GM23338 (cell line): ENCODE measurements around the gene CX3CL1. TPM values are rescaled to one million over a fixed set of nuclear protein-coding genes. Genes with fewer than 3 reads are reported as not detected.

Experiments
- ATAC-seq: fragments of 200-7000 bp; cut with Tn5 transposase; 3 replicates; pipeline ENCODE4 v1.9.1; 2020
- DNase-seq: peaks from one replicate; pipeline ENCODE4 v3.0.0-alpha.2; 2015; ENCODE audit warnings: low spot score
- H2AFZ ChIP-seq: fragments of 200-600 bp; sonication (generic); 2 replicates; pipeline ENCODE4 v1.8.0; 2016; ENCODE audit warnings: antibody characterized with exemption, mild to moderate bottlenecking, moderate library complexity
- H3F3A ChIP-seq: fragments of 200-600 bp; sonication (generic); replicated peaks from 2 replicates; pipeline ENCODE4 v1.8.0; 2017; ENCODE audit warnings: antibody characterized with exemption, mixed run types, low read depth
- H3K27ac ChIP-seq: fragments of 200-600 bp; sonication (generic); 2 replicates; pipeline ENCODE4 v1.6.1; 2016; ENCODE audit warnings: low read depth
- H3K27me3 ChIP-seq: fragments of 200-600 bp; sonication (generic); 2 replicates; pipeline ENCODE4 v1.8.0; 2016; ENCODE audit warnings: mild to moderate bottlenecking, mixed run types, moderate library complexity; ENCODE audit not compliant: insufficient read depth
- H3K36me3 ChIP-seq: fragments of 200-600 bp; sonication (generic); 2 replicates; pipeline ENCODE4 v1.8.0; 2016; ENCODE audit warnings: mild to moderate bottlenecking; ENCODE audit not compliant: insufficient read depth
- H3K4me1 ChIP-seq: fragments of 200-600 bp; sonication (generic); 2 replicates; pipeline ENCODE4 v1.8.0; 2016; ENCODE audit warnings: mild to moderate bottlenecking, moderate library complexity; ENCODE audit not compliant: insufficient read depth
- H3K4me2 ChIP-seq: fragments of 200-600 bp; sonication (generic); 2 replicates; pipeline ENCODE4 v1.7.1; 2017; ENCODE audit warnings: mixed run types
- H3K4me3 ChIP-seq: fragments of 200-600 bp; sonication (generic); 2 replicates; pipeline ENCODE4 v1.6.1; 2016; ENCODE audit warnings: mixed run types
- H3K79me2 ChIP-seq: fragments of 200-600 bp; sonication (generic); replicated peaks from 2 replicates; pipeline ENCODE4 v1.8.0; 2017; ENCODE audit warnings: mild to moderate bottlenecking; ENCODE audit not compliant: insufficient read depth
- H3K9me2 ChIP-seq: fragments of 200-600 bp; sonication (generic); 2 replicates; pipeline ENCODE4 v1.8.0; 2017; ENCODE audit not compliant: insufficient read depth
- H4K20me1 ChIP-seq: fragments of 200-600 bp; sonication (generic); replicated peaks from 2 replicates; pipeline ENCODE4 v1.8.0; 2017; ENCODE audit warnings: mild to moderate bottlenecking; ENCODE audit not compliant: insufficient read depth
- H3K27ac Mint-ChIP-seq: 2 replicates; pipeline ENCODE4 v1.8.0; 2020; ENCODE audit warnings: inconsistent platforms, mild to moderate bottlenecking, moderate library complexity, mixed read lengths
- H3K27me3 Mint-ChIP-seq: 3 replicates; pipeline ENCODE4 v1.8.0; 2022; ENCODE audit warnings: low read depth, mild to moderate bottlenecking, moderate library complexity, mixed read lengths, inconsistent platforms; ENCODE audit not compliant: insufficient read depth, poor library complexity
- H3K36me3 Mint-ChIP-seq: 3 replicates; pipeline ENCODE4 v1.8.0; 2021; ENCODE audit warnings: low read depth, mild to moderate bottlenecking, inconsistent platforms, moderate library complexity, mixed read lengths
- H3K4me1 Mint-ChIP-seq: 3 replicates; pipeline ENCODE4 v1.8.0; 2020; ENCODE audit warnings: mild to moderate bottlenecking, inconsistent platforms, mixed read lengths
- H3K4me3 Mint-ChIP-seq: 3 replicates; pipeline ENCODE4 v1.8.0; 2021; ENCODE audit warnings: moderate library complexity, mild to moderate bottlenecking, inconsistent platforms, mixed read lengths
- H3K9me3 Mint-ChIP-seq: 3 replicates; pipeline ENCODE4 v1.8.0; 2020; ENCODE audit warnings: moderate library complexity, mild to moderate bottlenecking, inconsistent platforms, mixed read lengths
- CREB1 ChIP-seq: fragments of 250-450 bp; sonication (Bioruptor Pico); IDR thresholded peaks from 2 replicates; pipeline ENCODE4 v1.5.0; 2020; ENCODE audit warnings: low read depth, mild to moderate bottlenecking, moderate library complexity
- EZH2 ChIP-seq: fragments of 200-600 bp; sonication (generic); IDR thresholded peaks from one replicate; pipeline ENCODE4 v1.8.0; 2017; ENCODE audit warnings: antibody characterized with exemption, mild to moderate bottlenecking, low read depth; ENCODE audit not compliant: unreplicated experiment
- EZH2phosphoT487 ChIP-seq: fragments of 200-600 bp; sonication (generic); IDR thresholded peaks from one replicate; pipeline ENCODE4 v1.8.1; 2018; ENCODE audit warnings: antibody characterized with exemption; ENCODE audit not compliant: unreplicated experiment
- NANOG ChIP-seq: IDR thresholded peaks from 2 replicates; pipeline ENCODE4 v1.6.1; 2016; ENCODE audit warnings: antibody characterized with exemption, borderline replicate concordance
- STAT1 ChIP-seq: IDR thresholded peaks from one replicate; pipeline ENCODE4 v1.6.1; 2016; ENCODE audit warnings: antibody characterized with exemption; ENCODE audit not compliant: unreplicated experiment
- ZNF114 ChIP-seq: fragments of 250-450 bp; sonication (Bioruptor Pico); IDR thresholded peaks from 2 replicates; pipeline ENCODE4 v1.5.0; 2020; ENCODE audit warnings: mild to moderate bottlenecking, moderate library complexity
- ZNF331 ChIP-seq: fragments of 250-450 bp; sonication (Bioruptor Pico); IDR thresholded peaks from 2 replicates; pipeline ENCODE4 v1.5.0; 2020; ENCODE audit warnings: low read depth, mild to moderate bottlenecking, moderate library complexity
- ZNF462 ChIP-seq: fragments of 250-450 bp; sonication (Bioruptor Pico); IDR thresholded peaks from 2 replicates; pipeline ENCODE4 v1.5.0; 2020; ENCODE audit warnings: mild to moderate bottlenecking, moderate library complexity
- polyA plus RNA-seq: library from polyadenylated mRNA; unstranded; fragments of >200 nt; fragmentation: Nextera tagmentation; extraction: Ambion mirVana; gene quantifications from 2 replicates; pipeline ENCODE4 v1.2.1, GENCODE V29; 2016
- total RNA-seq: library from RNA; depleted of rRNA; stranded (reverse); fragments of >200 nt; shearing (Covaris generic); gene quantifications from 2 replicates; pipeline ENCODE4 v1.2.3, GENCODE V29; 2014
- TF ChIP-seq, protein P1 (sequence below): IDR thresholded peaks from 2 replicates; pipeline ENCODE4 v1.6.1; 2016; ENCODE audit warnings: antibody characterized with exemption

CX3CL1 gene
- total and polyA plus RNA-seq, 2 experiments from 2014 or later = 0.24 to 2.8 TPM

DNA sequence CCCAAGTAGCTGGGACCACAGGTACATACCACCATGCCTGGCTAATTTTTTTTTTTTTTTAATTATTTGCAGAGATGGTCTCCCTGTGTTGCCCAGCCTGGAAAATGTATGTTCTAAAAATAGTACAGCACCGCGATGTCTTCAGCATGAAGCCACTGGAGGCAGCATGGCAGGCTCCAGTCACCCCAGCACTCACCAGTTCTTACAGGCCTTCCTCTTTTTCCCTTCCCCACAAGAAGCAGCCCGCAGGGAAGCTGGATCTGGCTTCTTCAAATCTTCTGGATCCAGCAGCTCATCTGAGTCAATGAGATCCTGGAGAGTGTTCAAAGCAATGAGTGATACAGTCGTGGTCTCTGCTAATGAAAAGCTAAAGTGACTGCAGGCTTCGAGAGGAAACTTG, 58.7 kb downstream of the CX3CL1 start:
- no peak for TF ChIP-seq CREB1 (CRISPR knock-in tag)
- no peak for TF ChIP-seq ZNF114 (CRISPR knock-in tag)
- no peak for TF ChIP-seq STAT1
- TF ChIP-seq EZH2 = no peak
- H3K27me3 ChIP-seq = no peaks in the 10 kb centered on the region
- no peak for DNase-seq
- Mint-ChIP-seq H3K36me3 (peaks cover 75% of the 10 kb centered on the region), H3K27me3 (peaks cover 2% of the 10 kb centered on the region), H3K27ac (no peak overlapping the region), H3K4me1 (no peaks in the 10 kb centered on the region), H3K4me3 (no peak overlapping the region), H3K9me3 (no peaks in the 10 kb centered on the region; the same call in 2 of the 3 replicates)
- H2AFZ ChIP-seq = no peak overlapping the region
- no peak for ATAC-seq
- H3F3A ChIP-seq = no peaks in the 10 kb centered on the region
- no peaks in the 10 kb centered on the region for H3K9me2 ChIP-seq
- no peaks in the 10 kb centered on the region for H3K79me2 ChIP-seq
- H3K27ac ChIP-seq = no peak overlapping the region
- no peaks in the 10 kb centered on the region for H3K4me1 ChIP-seq
- peaks cover 68% of the 10 kb centered on the region for H3K36me3 ChIP-seq
- no peak overlapping the region for H3K4me2 ChIP-seq
- no peak overlapping the region for H3K4me3 ChIP-seq
- 0 out of 2 replicates have a peak, but pooled peaks cover 5% of the 10 kb centered on the region for H4K20me1 ChIP-seq

GRCh38 chr16:57432505-57432904, 60.2 kb downstream of the CX3CL1 start:
- no peak for TF ChIP-seq ZNF462 (CRISPR knock-in tag)
- TF ChIP-seq ZNF114 (CRISPR knock-in tag) = no peak
- TF ChIP-seq, protein P1, sequence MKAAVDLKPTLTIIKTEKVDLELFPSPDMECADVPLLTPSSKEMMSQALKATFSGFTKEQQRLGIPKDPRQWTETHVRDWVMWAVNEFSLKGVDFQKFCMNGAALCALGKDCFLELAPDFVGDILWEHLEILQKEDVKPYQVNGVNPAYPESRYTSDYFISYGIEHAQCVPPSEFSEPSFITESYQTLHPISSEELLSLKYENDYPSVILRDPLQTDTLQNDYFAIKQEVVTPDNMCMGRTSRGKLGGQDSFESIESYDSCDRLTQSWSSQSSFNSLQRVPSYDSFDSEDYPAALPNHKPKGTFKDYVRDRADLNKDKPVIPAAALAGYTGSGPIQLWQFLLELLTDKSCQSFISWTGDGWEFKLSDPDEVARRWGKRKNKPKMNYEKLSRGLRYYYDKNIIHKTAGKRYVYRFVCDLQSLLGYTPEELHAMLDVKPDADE = no peak
- no peak for TF ChIP-seq EZH2
- TF ChIP-seq EZH2phosphoT487 = no peak
- TF ChIP-seq ZNF331 = no peak
- TF ChIP-seq NANOG = no peak
- Mint-ChIP-seq H3K27me3 (no peaks in the 10 kb centered on the region), H3K4me1 (no peaks in the 10 kb centered on the region), H3K9me3 (no peaks in the 10 kb centered on the region; the same call in 2 of the 3 replicates), H3K27ac (no peak overlapping the region), H3K36me3 (peaks cover 76% of the 10 kb centered on the region), H3K4me3 (no peak overlapping the region)
- Histone ChIP-seq H3K4me2 (no peak overlapping the region), H3K27ac (no peak overlapping the region), H3K9me2 (no peaks in the 10 kb centered on the region), H2AFZ (no peak overlapping the region), H3F3A (no peaks in the 10 kb centered on the region), H4K20me1 (peaks cover 1% of the 10 kb centered on the region; the same call in 1 of the 2 replicates), H3K4me3 (no peak overlapping the region), H3K79me2 (no peaks in the 10 kb centered on the region), H3K27me3 (no peaks in the 10 kb centered on the region), H3K4me1 (no peaks in the 10 kb centered on the region), H3K36me3 (peaks cover 70% of the 10 kb centered on the region)
- ATAC-seq (no peak), DNase-seq (no peak)
